GM18520 (cell line): ENCODE data around the gene CDH4.

Experiments
- ATAC-seq: cut with Tn5 transposase; IDR thresholded peaks from one replicate; pipeline ENCODE4 v1.9.1; 2021; ENCODE audit not compliant: unreplicated experiment

CDH4 gene

DNA sequence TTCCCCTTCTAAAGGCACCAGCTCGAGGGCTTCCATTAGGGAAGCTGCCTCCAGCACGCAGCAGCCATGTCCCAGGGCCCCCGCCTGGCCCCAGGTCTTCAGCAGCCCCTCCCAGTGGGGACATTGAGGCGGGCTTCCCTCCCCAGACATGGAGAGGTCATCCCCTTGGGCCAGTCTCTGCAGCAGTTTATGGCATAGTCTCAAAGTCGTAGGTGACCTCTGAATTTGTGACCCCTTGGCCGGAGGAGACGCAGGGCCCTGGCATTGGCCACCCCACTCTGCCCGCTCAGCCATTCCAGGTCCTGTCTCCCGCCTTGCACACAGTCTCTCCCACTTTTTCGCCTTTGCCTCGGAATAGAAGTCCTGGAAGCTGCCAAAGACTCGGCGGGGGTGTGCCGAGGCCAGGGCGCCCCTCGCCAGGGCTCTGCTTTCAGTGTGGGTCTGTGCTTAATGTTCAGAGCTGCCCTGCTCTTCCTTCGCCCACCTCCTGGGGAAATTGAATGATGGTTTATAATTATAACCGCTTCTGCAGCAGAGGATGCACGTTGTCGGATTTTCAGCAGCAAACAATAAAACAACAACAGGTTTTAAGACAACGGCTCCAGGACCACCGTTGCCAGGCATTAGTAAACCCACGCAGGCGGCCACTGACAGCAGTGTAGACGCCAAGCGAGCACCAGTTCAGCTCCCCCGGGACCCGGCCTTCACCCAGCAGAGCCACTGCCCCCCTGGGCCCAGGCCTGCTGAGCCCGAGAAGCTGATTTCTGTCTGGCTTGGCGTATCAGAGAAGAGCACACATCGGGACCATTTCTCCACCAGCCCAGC is 626.6 kb downstream of the CDH4 start:
- ATAC-seq, result no peak

DNA sequence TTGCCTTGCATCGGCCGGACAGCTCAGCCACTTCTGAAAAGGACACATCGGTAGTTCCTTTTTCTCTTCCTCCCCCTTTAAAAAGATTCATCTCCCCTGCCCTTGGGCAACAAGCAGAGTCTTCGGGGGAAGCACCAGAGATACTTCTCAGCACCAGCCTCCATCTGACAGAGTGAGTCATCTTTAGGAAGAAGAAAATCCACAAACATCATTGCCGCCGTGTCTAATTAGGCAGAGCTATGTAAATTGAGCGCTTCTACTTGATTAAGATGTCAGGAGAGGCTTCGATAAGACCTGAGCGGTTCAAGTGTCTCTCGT is 627.2 kb downstream of the CDH4 start:
- no peak for ATAC-seq

DNA sequence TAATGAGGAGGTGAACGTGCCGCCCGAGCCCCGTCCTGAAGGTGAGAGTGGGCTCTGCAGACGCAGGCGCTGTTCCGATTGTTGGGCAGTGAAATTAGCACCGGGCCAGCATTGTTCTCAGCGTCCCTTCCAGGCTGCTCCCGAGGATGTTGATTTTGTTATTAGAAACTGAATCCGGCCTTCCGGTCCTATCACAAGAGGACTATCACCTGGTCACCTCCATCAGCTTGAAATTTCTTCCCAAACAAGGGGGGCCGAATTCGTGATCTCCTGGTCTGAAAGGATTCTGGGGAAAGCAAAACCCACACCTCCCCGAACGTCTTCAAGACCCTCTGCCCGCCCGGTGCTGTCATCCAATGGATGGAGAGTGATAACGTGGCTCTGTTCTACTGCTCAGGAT is 627.6 kb downstream of the CDH4 start:
- ATAC-seq, result no peak

DNA sequence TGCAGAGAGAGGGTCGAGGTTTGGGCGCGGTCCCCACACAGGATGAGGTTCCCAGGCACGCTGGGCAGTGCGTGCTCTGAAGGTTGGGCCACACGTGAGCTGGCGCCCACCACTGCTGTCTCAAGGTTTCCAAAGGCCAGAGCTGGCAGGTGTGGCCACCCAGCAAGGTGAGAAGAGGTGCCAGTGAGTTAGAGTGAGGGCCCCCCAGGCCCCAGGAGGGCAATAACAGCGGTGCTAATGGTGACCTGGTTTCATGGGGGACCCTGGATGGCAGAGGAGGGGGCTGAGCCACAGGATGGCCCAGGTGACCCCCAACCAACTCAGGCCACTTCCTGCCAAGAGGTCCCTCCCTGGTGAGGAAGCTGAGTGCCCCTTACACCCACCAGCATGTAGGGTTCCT is 628.6 kb downstream of the CDH4 start:
- ATAC-seq, result no peak

DNA sequence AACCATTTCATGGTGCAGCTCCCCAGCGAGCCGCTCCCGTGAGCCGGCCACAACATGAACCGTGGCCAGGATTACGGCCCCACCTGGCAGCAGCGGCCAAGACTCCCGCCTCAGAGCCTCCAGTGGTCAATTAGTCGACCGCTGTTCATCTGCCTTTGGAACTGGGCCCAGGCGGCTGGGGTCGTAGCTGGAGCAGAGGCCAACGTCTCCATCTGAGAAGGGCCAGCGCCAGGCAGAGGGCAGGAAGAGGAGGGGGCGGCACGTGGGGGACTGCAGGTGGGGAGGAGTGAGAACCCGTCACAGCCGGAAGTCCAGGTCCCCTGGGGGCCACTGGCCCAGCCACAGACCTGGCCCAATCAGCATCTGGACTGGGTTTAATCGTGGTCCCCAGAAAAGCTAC is 629.4 kb downstream of the CDH4 start:
- ATAC-seq, result no peak

DNA sequence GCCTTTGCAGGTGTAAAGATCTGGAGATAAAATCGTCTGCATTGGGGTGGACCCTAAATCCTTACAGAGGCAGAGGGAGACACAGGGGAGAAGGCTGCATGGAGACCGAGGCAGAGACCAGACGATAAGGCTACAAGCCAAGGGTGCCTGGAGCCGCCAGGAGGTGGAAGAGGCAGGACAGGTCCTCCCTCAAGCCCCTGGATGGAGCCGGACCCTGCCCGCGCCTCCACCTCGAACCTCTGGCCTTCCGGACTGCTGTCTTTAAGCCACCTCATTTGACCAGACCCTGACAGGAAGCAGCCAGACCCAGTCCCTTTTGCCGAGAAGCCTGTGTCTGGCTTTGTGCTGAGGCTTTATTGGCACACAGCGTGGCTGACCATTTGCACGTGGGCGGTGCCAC is 629.8 kb downstream of the CDH4 start:
- ATAC-seq, result no peak

DNA sequence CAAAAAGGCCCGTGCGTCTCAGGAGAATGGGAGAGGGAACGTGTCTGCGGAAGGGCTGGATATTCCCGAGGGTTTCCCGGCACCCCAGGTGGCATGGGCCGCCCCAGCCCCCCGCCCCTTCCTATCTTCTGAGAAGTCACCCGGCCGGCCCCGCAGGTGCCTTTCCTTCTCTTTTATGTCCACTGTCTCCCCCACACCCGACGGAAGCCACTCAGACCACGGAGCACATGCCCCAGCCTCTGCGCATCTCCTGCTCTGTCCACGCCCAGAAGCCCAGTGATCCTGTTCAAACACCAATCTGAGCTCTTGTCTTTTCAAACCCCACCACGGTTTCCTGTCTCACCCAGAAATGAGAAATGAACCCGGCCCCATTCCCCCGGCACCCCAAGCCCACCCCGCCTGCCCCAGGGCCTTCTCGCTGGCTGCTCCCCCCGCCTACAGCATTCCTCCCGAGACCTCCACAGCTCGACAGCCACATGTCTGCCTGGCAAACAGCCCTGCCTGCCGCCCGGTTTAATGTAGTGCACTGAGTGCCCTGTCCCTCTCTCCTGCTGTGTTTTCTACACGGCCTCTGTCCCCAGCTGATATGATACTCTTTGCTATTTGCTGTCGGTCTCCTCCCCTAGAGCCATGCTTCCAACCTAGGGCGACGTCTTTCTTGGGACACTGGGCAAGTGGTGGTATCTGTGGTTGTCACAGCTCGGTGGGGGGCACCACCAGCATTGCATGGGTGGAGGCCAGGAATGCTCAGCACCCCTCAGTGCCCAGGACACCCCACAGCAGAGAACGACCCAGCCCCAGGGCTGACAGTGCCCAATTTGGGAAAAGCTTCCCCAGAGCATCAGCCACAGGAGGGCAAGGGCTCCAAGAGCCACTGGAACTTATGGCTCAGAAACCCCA is 630.9 kb downstream of the CDH4 start:
- ATAC-seq, result no peak

DNA sequence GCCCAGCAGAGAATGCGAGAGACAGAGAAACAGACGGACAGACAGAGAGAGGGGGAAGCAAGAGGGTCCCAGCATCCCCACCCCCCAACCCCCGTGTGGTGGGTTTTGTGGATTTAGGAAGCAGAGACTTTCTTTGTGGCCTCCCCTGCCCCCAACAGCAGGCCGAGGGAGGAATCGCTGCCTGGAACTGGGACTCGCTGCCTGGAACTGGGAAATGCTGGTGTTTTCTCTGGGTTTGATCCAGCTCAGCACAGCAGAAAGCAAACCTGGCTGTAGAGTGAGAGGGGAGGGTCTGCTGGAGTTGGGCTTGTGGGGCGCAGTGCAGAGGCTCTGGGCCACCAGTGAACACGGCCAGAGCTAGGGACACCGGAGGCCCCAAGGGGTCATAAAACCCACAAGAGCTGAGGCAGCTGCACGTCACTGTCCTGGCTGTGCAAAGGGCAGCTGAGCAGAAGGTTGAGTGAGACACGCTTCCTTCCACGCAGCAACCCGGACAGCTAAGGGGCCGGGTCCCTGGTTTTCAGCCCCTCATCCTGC is 631.9 kb downstream of the CDH4 start:
- no peak for ATAC-seq

DNA sequence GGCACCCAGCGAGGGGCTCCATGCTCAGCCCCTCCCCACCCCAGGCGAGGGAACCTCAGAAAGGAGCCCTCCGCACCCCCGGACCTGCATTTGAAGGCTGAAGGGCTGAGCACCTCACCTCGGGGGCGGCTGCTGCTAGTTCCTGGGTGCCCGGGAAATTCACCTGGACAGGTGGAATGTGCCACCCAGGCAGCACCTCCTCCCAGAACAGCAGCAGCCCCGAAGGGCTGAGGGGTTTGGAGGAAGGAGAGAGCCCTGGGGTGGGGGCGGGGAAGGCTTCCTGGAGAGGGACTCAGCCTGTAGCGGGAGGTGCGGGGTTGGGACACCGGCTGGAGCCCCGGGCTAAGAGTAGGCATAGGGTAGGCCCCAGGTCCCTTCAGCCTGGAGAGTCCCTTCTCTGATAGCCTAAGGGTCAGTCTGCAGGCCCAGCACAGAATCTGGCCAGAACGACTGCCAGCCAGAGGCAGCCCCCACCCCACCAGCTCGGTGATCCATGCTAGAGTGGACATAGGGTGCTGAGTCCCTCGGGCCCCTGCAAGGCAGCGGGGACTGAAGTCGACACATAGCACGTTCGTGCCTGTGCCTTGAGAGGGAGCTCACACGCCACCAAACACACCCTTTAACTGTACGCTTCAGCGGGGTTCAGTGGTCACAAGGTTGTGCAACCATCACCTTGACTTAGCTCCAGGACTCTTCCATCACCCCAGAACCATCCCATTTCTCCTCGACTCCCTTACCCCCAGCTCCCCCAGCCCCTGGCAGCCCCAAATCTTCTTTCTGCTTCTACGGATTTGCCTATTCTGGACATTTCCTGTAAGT is 632.7 kb downstream of the CDH4 start:
- ATAC-seq, result no peak

DNA sequence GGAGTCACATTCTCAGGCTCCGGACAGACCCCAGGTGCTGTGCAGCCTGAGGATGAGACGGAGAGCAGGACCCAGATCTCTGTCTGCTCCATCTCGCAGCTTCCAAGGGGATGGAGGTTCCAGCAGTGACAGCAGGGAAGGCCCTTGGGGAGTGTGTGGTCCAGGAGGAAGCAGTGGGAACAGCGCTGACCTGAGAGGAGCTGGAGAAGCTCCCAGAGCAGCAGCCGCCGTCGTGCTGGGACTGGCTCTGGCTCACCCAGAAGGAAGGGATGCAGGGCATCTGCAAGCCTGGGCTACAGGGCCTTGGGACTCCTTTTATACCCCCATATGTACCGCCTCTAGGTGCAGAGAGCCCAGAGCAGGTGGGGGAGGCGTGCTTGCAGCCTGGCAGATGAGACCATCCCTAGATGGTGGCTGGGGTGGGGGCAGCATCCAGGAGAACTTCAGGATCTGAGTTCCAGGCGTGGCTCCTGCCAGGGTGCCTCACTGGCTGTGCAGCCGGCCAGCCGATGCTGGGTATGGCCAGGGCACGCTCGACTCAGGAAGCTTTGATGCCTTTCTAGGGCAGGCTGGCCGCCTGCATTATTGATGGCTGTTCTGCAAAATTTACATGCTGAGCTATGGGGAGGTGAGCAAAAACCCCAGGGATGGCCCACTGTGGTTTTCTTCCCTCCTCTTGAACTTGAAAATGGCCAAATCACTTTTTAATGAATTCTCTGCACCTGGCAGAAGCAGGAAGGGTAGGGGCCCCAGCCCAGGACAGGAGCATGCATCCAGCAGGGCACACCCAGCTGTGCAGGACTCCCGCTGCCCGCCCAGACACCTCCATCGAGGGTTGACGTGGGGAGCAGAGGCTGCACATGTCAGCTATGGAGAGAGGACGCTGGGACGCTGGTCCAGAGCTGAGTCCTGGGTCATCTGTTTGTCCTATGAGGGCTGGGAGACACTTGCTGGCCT is 634.0 kb downstream of the CDH4 start:
- no peak for ATAC-seq

DNA sequence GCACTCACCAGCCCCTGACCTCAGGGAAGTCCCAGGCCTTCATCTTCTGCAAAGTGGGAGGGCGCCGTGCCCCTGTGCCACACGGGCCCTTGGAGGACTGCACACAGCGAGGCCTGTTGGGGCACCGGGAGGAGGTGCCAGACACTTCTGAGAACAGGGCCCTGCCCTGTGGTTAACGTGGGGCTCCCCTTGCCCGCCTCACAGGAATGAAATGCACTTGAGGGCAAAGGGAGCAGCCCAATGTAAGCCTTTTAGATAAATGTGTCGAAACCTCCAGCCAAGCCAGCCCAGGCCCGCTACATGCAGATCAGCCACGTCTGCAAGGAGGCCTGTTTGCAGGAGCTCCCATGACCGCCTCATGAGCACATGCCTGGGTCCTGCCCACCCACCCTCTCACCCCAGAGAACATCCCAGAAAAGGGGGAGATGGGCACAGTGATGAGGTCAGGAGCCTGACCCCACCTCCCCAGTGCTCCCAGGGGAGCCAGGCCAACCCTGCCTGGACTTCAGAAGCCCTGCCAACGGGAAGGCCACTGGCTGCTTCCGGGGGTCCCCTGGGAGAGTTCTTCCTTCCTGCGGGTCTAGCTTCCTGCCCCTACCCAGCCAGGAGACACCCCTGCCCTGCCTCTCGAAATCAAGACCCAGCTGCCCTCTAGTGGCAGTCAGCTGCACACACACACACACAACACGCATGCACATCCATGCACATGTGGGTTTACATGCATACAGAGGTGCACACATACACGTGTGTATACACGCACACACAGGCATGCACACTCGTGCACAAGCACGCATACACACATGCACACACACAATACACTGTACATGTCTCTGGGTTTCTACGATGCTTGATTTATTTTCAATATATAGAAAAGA is 634.9 kb downstream of the CDH4 start:
- ATAC-seq, result no peak

DNA sequence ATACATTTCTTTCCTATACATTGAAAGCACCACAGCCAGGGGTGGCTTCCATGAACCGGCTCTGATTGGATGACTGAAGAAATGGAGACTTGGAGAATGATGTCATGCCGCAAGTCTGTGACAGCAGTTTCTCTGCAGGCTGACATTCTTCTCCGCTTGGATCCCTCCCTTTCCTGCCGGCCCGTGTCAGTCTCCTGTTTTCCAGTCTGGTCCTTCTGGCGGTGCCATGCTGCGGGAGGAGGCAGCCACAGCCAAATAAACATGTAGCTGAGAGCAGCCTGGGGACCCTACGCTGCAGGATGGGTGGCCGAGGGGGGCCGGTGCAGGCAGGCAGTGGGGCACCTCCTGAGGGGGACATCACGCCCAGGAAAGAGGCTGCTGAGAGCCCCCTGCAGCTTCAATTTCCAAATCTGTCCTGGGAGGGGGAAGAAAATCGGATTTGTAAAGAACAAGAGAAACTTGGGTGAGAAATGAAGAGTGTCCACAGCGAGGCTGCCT is 635.6 kb downstream of the CDH4 start:
- ATAC-seq, result no peak

DNA sequence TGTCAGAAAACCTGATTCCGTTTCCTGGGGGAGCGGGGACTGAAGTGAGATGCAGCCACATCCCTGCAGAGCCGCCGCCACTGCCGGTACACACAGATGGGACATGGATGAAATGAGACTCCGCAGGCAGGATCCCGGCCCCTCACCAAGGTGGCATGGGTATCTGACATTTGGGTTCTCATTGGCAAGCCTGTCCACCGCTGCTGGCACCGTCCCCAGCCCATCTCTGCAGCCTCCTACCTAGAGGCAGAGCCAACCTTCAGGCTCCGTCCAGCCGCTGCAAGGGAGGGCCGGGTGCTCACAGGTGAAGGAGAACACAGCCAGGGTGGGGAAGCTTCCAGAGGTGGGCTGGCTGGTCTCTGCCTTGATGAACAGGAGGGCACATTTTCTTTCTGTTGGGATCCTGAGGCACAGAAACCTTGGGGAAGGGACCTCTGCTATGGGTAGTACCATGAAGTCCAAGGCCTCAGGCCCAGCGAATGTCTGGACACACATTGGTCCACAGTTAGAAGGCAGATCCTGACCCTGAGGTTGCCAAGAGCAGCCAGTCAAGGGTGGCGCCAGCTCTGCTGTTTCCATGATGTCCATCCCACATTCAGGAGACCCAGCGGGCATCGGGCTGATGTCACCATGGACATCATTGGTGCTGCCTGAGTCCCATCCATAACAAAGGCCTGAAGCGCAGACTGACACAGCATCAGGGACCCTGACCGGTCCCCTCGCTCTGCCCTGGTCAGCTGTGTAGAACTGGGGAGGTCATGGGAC is 636.2 kb downstream of the CDH4 start:
- no peak for ATAC-seq

DNA sequence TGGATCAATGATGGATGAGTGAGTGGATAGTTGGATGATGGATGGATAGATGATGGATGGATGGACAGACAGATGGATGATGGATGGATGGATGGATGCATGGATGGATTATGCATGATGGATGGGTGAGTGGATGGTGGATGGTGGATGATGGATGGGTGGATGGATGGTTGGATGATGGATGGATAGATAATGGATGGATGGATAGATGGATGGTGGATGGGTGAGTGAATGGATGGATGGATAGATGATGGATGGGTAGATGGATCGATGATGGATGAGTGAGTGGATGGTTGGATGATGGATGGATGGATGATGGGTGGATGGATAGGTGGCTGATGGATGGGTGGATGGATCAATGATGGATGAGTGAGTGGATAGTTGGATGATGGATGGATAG is 637.6 kb downstream of the CDH4 start:
- no peak for ATAC-seq

DNA sequence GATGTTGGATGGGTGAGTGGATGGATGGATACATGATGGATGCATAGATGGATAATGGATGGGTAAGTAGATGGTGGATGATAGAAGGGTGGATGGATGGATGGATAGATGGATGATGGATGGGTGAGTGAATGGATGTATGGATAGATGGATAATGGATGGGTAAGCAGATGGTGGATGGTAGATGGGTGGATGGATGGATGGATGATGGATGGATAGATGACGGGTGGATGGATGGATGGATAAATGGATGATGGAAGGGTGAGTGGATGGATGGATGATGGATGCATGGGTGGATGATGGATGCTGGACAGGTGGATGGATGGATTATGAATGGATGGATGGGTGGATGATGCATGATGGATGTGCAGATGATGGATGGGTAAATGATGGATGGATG is 638.1 kb downstream of the CDH4 start:
- ATAC-seq, result no peak

DNA sequence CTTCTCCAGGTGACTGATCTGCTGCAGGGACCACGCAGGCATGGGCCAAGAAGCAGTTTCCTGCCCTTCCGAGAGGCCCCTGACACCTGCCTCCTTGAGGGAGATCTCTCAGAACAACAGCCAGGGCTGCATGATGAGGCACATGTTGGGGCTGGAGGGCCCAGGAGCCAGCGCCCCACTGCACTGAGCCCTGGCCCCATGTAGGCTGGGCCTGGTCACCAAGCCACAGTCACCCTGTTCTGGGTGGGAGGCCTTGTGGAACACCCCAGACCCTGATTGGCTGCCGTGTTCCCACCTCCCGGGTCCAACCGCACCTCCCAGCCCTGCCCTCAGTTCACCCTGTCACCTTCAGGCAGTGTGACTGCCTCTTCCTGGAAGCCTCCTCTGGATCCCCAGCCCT is 639.4 kb downstream of the CDH4 start:
- ATAC-seq, result no peak

DNA sequence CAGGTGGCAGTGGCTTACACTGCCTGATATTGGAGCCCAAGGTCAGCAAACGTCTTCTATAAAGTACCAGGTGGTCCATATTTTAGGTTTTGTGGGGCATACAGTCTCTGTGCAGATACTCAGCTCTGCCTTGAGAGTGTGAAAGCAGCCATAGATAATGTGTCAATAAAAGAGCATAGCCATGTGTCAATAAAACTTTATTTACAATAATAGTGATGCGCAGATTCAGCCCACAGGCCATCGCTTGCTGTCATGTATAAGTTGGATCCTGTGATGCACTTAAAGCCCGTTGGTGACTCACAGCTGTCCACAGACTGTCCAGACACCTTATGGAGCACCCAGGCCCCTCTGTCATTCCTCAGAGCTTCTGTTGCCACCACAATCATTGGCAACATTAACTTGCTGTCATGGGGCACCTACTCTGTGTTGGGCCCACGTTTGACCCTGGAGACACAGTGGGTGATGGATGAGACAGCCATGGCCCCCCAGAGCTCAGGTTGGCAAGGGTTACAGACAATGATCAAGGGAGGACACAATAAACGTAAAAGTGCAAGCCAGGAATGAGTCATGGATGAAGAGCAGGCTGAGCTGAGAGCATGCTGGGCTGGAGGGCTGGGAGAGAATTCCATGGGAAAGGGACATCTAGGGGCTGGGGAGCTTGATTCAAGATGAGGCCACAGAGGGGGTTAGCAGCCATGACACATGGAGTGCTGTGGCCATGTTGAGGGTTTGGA is 640.0 kb downstream of the CDH4 start:
- ATAC-seq, result no peak

DNA sequence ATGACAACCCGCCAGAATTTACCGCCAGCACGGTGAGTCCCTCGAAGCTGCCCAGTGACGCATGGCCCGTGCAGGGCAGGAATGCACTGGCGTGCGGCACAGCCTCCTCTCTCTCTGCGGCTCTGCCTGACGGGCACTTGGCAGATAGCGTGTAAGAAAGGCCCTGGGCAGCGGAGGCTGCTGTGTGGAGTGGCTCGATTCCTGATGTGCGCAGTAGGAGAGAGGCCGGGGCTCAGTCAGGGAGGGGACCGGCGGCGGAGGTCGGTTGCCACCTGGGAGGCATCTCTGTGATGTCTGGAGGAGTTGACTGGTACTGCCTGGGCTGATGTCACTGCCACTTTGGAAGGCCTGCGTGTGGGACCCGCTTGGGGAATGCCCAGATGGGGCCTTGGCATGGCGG is 643.0 kb downstream of the CDH4 start:
- no peak for ATAC-seq
